Measurements from ENCODE around the gene HABP2.

- TF ChIP-seq CTCF (IDR thresholded peaks at IDR 0.05) (no peak), POLR2A (IDR thresholded peaks at IDR 0.05) (no peak)
Measured at GRCh38 chr10:113511419-113511818, 41.4 kb upstream of the HABP2 start.

Data from gastroesophageal sphincter (tissue), 3 donors.